Neuronal stem cell (in vitro differentiated cells): Measurements from ENCODE around the gene PATJ.
"Not testable (repeated sequence)": the region's sequence is repeated elsewhere in the genome, so short reads cannot be mapped to it uniquely, and the experiment has no call there.

Experiments used
- DNase-seq: peaks from one replicate; pipeline ENCODE4 v3.0.0-alpha.2; 2013; ENCODE audit warnings: low spot score
- H2AFZ ChIP-seq: one replicate; pipeline ENCODE4 v1.6.1; 2013; ENCODE audit warnings: mild to moderate bottlenecking, low read length, inconsistent platforms
- H2AK5ac ChIP-seq: 2 replicates; pipeline ENCODE4 v1.6.1; 2013; ENCODE audit warnings: low read depth, mild to moderate bottlenecking, inconsistent platforms, low read length, moderate library complexity, mixed read lengths
- H2BK120ac ChIP-seq: 2 replicates; pipeline ENCODE4 v1.6.1; 2013; ENCODE audit warnings: low read depth, mild to moderate bottlenecking, inconsistent platforms, low read length, moderate library complexity, mixed read lengths
- H2BK12ac ChIP-seq: one replicate; pipeline ENCODE4 v1.6.1; 2013; ENCODE audit warnings: low read length, inconsistent platforms
- H2BK15ac ChIP-seq: 2 replicates; pipeline ENCODE4 v1.6.1; 2013; ENCODE audit warnings: mild to moderate bottlenecking, low read length, inconsistent platforms, mixed read lengths
- H2BK5ac ChIP-seq: one replicate; pipeline ENCODE4 v1.6.1; 2013; ENCODE audit warnings: inconsistent platforms, mild to moderate bottlenecking, low read length, moderate library complexity
- H3K14ac ChIP-seq: one replicate; pipeline ENCODE4 v1.6.1; 2013; ENCODE audit warnings: low read length, inconsistent platforms
- H3K18ac ChIP-seq: 2 replicates; pipeline ENCODE4 v1.6.1; 2013; ENCODE audit warnings: low read length, inconsistent platforms
- H3K23ac ChIP-seq: 2 replicates; pipeline ENCODE4 v1.6.1; 2013; ENCODE audit warnings: low read depth, mild to moderate bottlenecking, mixed read lengths, low read length, inconsistent platforms; ENCODE audit not compliant: poor library complexity
- H3K27ac ChIP-seq: replicated peaks from 3 replicates; pipeline ENCODE4 v1.5.1; 2013; ENCODE audit warnings: low read length, inconsistent platforms
- H3K27me3 ChIP-seq, 3 experiments: 2 replicates each; pipeline ENCODE4 v1.6.1; 2013; ENCODE audit warnings: low read length in 3 of 3, mild to moderate bottlenecking in 2 of 3, inconsistent platforms in 1 of 3, low read depth in 1 of 3, mixed read lengths in 1 of 3, moderate library complexity in 1 of 3; ENCODE audit not compliant: control insufficient read depth in 3 of 3, insufficient read depth in 3 of 3
- H3K36me3 ChIP-seq, 2 donors: replicated peaks in 1 of 2; 2 replicates each; pipeline ENCODE4 v1.6.1; 2013; ENCODE audit warnings: low read length in 2 of 2; ENCODE audit not compliant: control insufficient read depth in 2 of 2, insufficient read depth in 2 of 2
- H3K4ac ChIP-seq: 2 replicates; pipeline ENCODE4 v1.6.1; 2013; ENCODE audit warnings: inconsistent platforms, mild to moderate bottlenecking, low read length, moderate library complexity
- H3K4me1 ChIP-seq, 2 donors: 1 replicate in 1 of 2; 2 replicates in 1 of 2; pipeline ENCODE4 v1.6.1; 2013; ENCODE audit warnings: low read length in 2 of 2, low read depth in 1 of 2; ENCODE audit not compliant: control insufficient read depth in 2 of 2, insufficient read depth in 1 of 2
- H3K4me2 ChIP-seq: one replicate; pipeline ENCODE4 v1.6.1; 2013; ENCODE audit warnings: mild to moderate bottlenecking, low read length, inconsistent platforms; ENCODE audit not compliant: insufficient read depth, poor library complexity, severe bottlenecking
- H3K4me3 ChIP-seq, 2 donors: 2 replicates each; pipeline ENCODE4 v1.5.1; 2013; ENCODE audit warnings: low read length in 2 of 2, mild to moderate bottlenecking in 2 of 2, inconsistent platforms in 1 of 2, moderate library complexity in 1 of 2
- H3K79me1 ChIP-seq: one replicate; pipeline ENCODE4 v1.6.1; 2013; ENCODE audit warnings: low read depth, mild to moderate bottlenecking, inconsistent platforms, low read length, moderate library complexity
- H3K9ac ChIP-seq: one replicate; pipeline ENCODE4 v1.6.1; 2013; ENCODE audit warnings: mild to moderate bottlenecking, low read depth, low read length, inconsistent platforms; ENCODE audit not compliant: poor library complexity
- H3K9me3 ChIP-seq, 2 donors: replicated peaks in 1 of 2; 2 replicates each; pipeline versions ENCODE3 to v1.6.1; 2013; ENCODE audit warnings: low read length in 2 of 2, mild to moderate bottlenecking in 2 of 2, inconsistent platforms in 1 of 2, low read depth in 1 of 2, mixed read lengths in 1 of 2, moderate library complexity in 1 of 2; ENCODE audit not compliant: control insufficient read depth in 2 of 2, insufficient read depth in 1 of 2
- H4K8ac ChIP-seq: one replicate; pipeline ENCODE4 v1.6.1; 2013; ENCODE audit warnings: low read depth, mild to moderate bottlenecking, inconsistent platforms, low read length, moderate library complexity
- H4K91ac ChIP-seq: one replicate; pipeline ENCODE4 v1.6.1; 2013; ENCODE audit warnings: low read length, low read depth, mild to moderate bottlenecking, inconsistent platforms; ENCODE audit not compliant: poor library complexity
- WGBS, 2 donors: extraction: QIAGEN DNeasy Blood & Tissue Kit; methylation state at CpG; one replicate each; pipeline ENCODE4 v1.1.7; 2013; ENCODE audit warnings: missing lambda C conversion rate in 2 of 2, mixed read lengths in 1 of 2; ENCODE audit not compliant: insufficient read length in 2 of 2, insufficient replicate concordance in 1 of 2; ENCODE audit errors: extremely low coverage in 2 of 2; 5-methylcytosine and 5-hydroxymethylcytosine counted together

PATJ gene

GRCh38 chr1:61724506-61724812, 17.8 kb upstream of the PATJ start:
- H4K91ac ChIP-seq = no peak overlapping the region
- H3K4me2 ChIP-seq = peak overlapping the region; percentile 58
- no peaks in the 10 kb centered on the region for H3K9me3 ChIP-seq
- no peaks in the 10 kb centered on the region for H3K27me3 ChIP-seq
- no peak overlapping the region for H2BK5ac ChIP-seq
- H3K4ac ChIP-seq = no peak overlapping the region
- H2AFZ ChIP-seq = peak overlapping the region; percentile 95
- H3K4me3 ChIP-seq = peak overlapping the region; percentile 85 to 97
- no peak overlapping the region for H2BK12ac ChIP-seq
- no CpG with 5 or more reads among the region's 3 CpGs for WGBS, 2 donors
- H2BK120ac ChIP-seq = no peak overlapping the region
- DNase-seq = no peak
- H3K23ac ChIP-seq = no peak overlapping the region
- H3K27ac ChIP-seq = no peak overlapping the region
- H3K79me1 ChIP-seq = peaks cover 4% of the 10 kb centered on the region
- peak overlapping the region; percentile 79 for H3K9ac ChIP-seq
- H3K36me3 ChIP-seq = peaks cover 0 to 17% of the 10 kb centered on the region in 2 donors
- no peak overlapping the region for H2AK5ac ChIP-seq
- no peak overlapping the region for H3K14ac ChIP-seq
- H2BK15ac ChIP-seq = no peak overlapping the region
- H3K18ac ChIP-seq = no peak overlapping the region
- peaks cover 0 to 3% of the 10 kb centered on the region in 2 donors for H3K4me1 ChIP-seq
- H4K8ac ChIP-seq = peak overlapping the region; percentile 43

GRCh38 chr1:61724813-61725694, 17.2 kb upstream of the PATJ start, which contains the start of gene TM2D1:
TM2D1 (minus strand) TSS chr1:61725141; CDS start chr1:61725120, 21 bp downstream.
- H2AK5ac ChIP-seq = no peak within 1 kb of the TSS
- WGBS, 2 donors = no CpG with 5 or more reads among the region's 45 CpGs
- peak within 1 kb of the TSS; percentile 85 to 97 for H3K4me3 ChIP-seq
- no peak within 1 kb of the TSS for H2BK5ac ChIP-seq
- H3K9me3 ChIP-seq = no peaks in the 10 kb centered on the region
- no peak within 1 kb of the TSS for H3K14ac ChIP-seq
- H3K9ac ChIP-seq = peak within 1 kb of the TSS; percentile 79
- peak within 1 kb of the TSS; percentile 74 for H3K4me2 ChIP-seq
- no peak within 1 kb of the TSS for H2BK15ac ChIP-seq
- H3K18ac ChIP-seq = peak within 1 kb of the TSS; percentile 95
- H2AFZ ChIP-seq = peak within 1 kb of the TSS; percentile 95
- peaks cover 0 to 3% of the 10 kb centered on the region in 2 donors for H3K4me1 ChIP-seq
- peak; percentile 76 for DNase-seq
- H3K4ac ChIP-seq = no peak within 1 kb of the TSS
- H4K91ac ChIP-seq = no peak within 1 kb of the TSS
- H3K23ac ChIP-seq = peak within 1 kb of the TSS; percentile 86
- no peaks in the 10 kb centered on the region for H3K27me3 ChIP-seq
- H3K36me3 ChIP-seq = peaks cover 0 to 17% of the 10 kb centered on the region in 2 donors
- H3K79me1 ChIP-seq = peaks cover 4% of the 10 kb centered on the region
- H2BK120ac ChIP-seq = no peak within 1 kb of the TSS
- peak within 1 kb of the TSS; percentile 64 for H3K27ac ChIP-seq
- H2BK12ac ChIP-seq = no peak within 1 kb of the TSS
- H4K8ac ChIP-seq = peak within 1 kb of the TSS; percentile 43

- Histone ChIP-seq H2AFZ (no peak overlapping the region), H2AK5ac (no peak overlapping the region), H3K4me3 (no peak overlapping the region), H2BK5ac (no peak overlapping the region), H2BK12ac (no peak overlapping the region), H3K27ac (no peak overlapping the region), H4K8ac (no peak overlapping the region), H3K9me3 (no peaks in the 10 kb centered on the region), H3K18ac (no peak overlapping the region), H4K91ac (no peak overlapping the region), H3K4ac (no peak overlapping the region), H2BK15ac (no peak overlapping the region), H3K27me3 (no peaks in the 10 kb centered on the region), H3K36me3 (peaks cover 0 to 8% of the 10 kb centered on the region in 2 donors), H2BK120ac (no peak overlapping the region), H3K4me1 (peaks cover 0 to 3% of the 10 kb centered on the region in 2 donors), H3K79me1 (peaks cover 4% of the 10 kb centered on the region), H3K23ac (no peak overlapping the region), H3K9ac (no peak overlapping the region), H3K14ac (no peak overlapping the region), H3K4me2 (no peak overlapping the region)
- no CpG with 5 or more reads among the region's 3 CpGs for WGBS, 2 donors
- DNase-seq = no peak
These were observed 14.7 kb upstream of the PATJ start for GRCh38 chr1:61727544-61727943.

GRCh38 chr1:61730679-61731078, 11.6 kb upstream of the PATJ start:
- not testable (repeated sequence) for H2BK5ac ChIP-seq, H3K27me3 ChIP-seq, H2AK5ac ChIP-seq, H3K9ac ChIP-seq, H3K4me3 ChIP-seq, H2BK15ac ChIP-seq, H3K23ac ChIP-seq, H4K8ac ChIP-seq, H3K18ac ChIP-seq, H3K27ac ChIP-seq, H3K4ac ChIP-seq, H3K9me3 ChIP-seq, H3K4me1 ChIP-seq, H2BK120ac ChIP-seq, H3K4me2 ChIP-seq, H3K14ac ChIP-seq, H4K91ac ChIP-seq, H3K79me1 ChIP-seq, DNase-seq, H2BK12ac ChIP-seq, H3K36me3 ChIP-seq, H2AFZ ChIP-seq
- WGBS, 2 donors = no CpG with 5 or more reads among the region's 1 CpG
